A549 (cell line): ENCODE measurements around the gene SCNN1B. TPM values are rescaled to one million over a fixed set of nuclear protein-coding genes. Genes with fewer than 3 reads are reported as not detected.

Source experiments
- ATAC-seq, 2 experiments: fragments of 200-7000 bp in 1 of 2; fragments of >200 bp in 1 of 2; cut with Nextera tagmentation in 1 of 2; cut with Tn5 transposase in 1 of 2; 3 replicates each; pipeline versions ENCODE4 v1.8.0 to v1.9.1; 2018 to 2020; ENCODE audit warnings: mild to moderate bottlenecking in 1 of 2, moderate library complexity in 1 of 2
- CTCF ChIA-PET: fragments of 300-600 bp; sonication (Branson Sonifier 250); formaldehyde crosslinking; extraction: SDS; loops from one replicate; lab custom pipeline; 2021; ENCODE audit warnings: antibody characterized with exemption, inconsistent platforms; lab: Yijun Ruan, JAX
- POLR2A ChIA-PET: fragments of 350-600 bp; formaldehyde crosslinking; extraction: SDS; loops from one replicate; lab custom pipeline; 2021; ENCODE audit warnings: antibody characterized with exemption, inconsistent platforms; lab: Yijun Ruan, JAX
- DNase-seq, 2 experiments: peaks; one replicate each; pipeline versions ENCODE4 v3.0.0 to v3.0.0-alpha.2; 2011 to 2016; ENCODE audit warnings: low read depth in 1 of 2, low spot score in 1 of 2
- FAIRE-seq: peaks from 2 replicates; lab custom pipeline; 2011; peaks lifted over from hg19 to GRCh38; lab: Jason Lieb, UNC
- H3K27ac ChIP-seq, 2 experiments: fragments of >200 bp; sonication (Bioruptor Twin); formaldehyde crosslinking; 3 replicates each; pipeline ENCODE4 v1.5.1; 2016 to 2017
- H3K4me1 ChIP-seq: fragments of >200 bp; sonication (Bioruptor Twin); formaldehyde crosslinking; 3 replicates; pipeline ENCODE4 v1.6.1; 2016
- H3K4me2 ChIP-seq: fragments of >200 bp; sonication (Bioruptor Twin); formaldehyde crosslinking; 3 replicates; pipeline ENCODE4 v1.6.1; 2016
- H3K4me3 ChIP-seq: fragments of >200 bp; sonication (Bioruptor Twin); formaldehyde crosslinking; 3 replicates; pipeline ENCODE4 v1.5.1; 2016
- H3K9me3 ChIP-seq: fragments of >200 bp; sonication (Bioruptor Twin); formaldehyde crosslinking; 3 replicates; pipeline ENCODE4 v1.6.1; 2016
- BCL3 ChIP-seq: fragments of >200 bp; sonication (Bioruptor Twin); formaldehyde crosslinking; IDR thresholded peaks from 3 replicates; pipeline ENCODE4 v1.6.1; 2016
- BHLHE40 ChIP-seq: IDR thresholded peaks from 2 replicates; pipeline ENCODE4 v1.6.1; 2012; ENCODE audit warnings: low read depth, low read length, inconsistent platforms
- CHD2 ChIP-seq: fragments of 150-350 bp; IDR thresholded peaks from 2 replicates; pipeline ENCODE4 v1.6.1; 2014; ENCODE audit warnings: low read length; ENCODE audit not compliant: partially characterized antibody
- CHD4 ChIP-seq: fragments of 200-600 bp; sonication (generic); IDR thresholded peaks from 2 replicates; pipeline ENCODE4 v1.6.1; 2016; ENCODE audit warnings: antibody characterized with exemption, mild to moderate bottlenecking, borderline replicate concordance
- EHF ChIP-seq: fragments of 250-450 bp; sonication (Bioruptor Pico); IDR thresholded peaks from 2 replicates; pipeline ENCODE4 v1.5.0; 2020; ENCODE audit warnings: mild to moderate bottlenecking
- FOXS1 ChIP-seq: fragments of 250-450 bp; sonication (Bioruptor Pico); IDR thresholded peaks from 2 replicates; pipeline ENCODE4 v1.5.0; 2020; ENCODE audit warnings: mild to moderate bottlenecking, moderate library complexity
- HMGXB4 ChIP-seq: fragments of 250-450 bp; sonication (Bioruptor Pico); IDR thresholded peaks from 2 replicates; pipeline ENCODE4 v1.5.0; 2021; ENCODE audit warnings: mild to moderate bottlenecking, moderate library complexity, borderline replicate concordance
- HOXB13 ChIP-seq: fragments of 250-450 bp; sonication (Bioruptor Pico); IDR thresholded peaks from 2 replicates; pipeline ENCODE4 v1.5.0; 2020; ENCODE audit warnings: low read depth, mild to moderate bottlenecking, moderate library complexity
- HOXB5 ChIP-seq: fragments of 250-450 bp; sonication (Bioruptor Pico); IDR thresholded peaks from 2 replicates; pipeline ENCODE4 v1.5.0; 2020; ENCODE audit warnings: mild to moderate bottlenecking, moderate library complexity
- KDM1A ChIP-seq: fragments of 200-600 bp; sonication (generic); IDR thresholded peaks from 2 replicates; pipeline ENCODE4 v1.6.1; 2016; ENCODE audit warnings: low read depth, mild to moderate bottlenecking
- MAFK ChIP-seq: fragments of 450-650 bp; IDR thresholded peaks from 2 replicates; pipeline ENCODE4 v1.6.1; 2014; ENCODE audit not compliant: partially characterized antibody
- MAZ ChIP-seq: fragments of 150-350 bp; IDR thresholded peaks from 2 replicates; pipeline ENCODE4 v1.6.1; 2014; ENCODE audit warnings: antibody characterized with exemption, low read depth, low read length, borderline replicate concordance
- NFE2L2 ChIP-seq: fragments of 150-350 bp; conservative IDR thresholded peaks from 2 replicates; pipeline ENCODE4 v1.6.1; 2014; ENCODE audit warnings: low read length
- PHF8 ChIP-seq: fragments of 200-600 bp; sonication (generic); IDR thresholded peaks from 2 replicates; pipeline ENCODE4 v1.6.1; 2016; ENCODE audit warnings: low read depth, mild to moderate bottlenecking, antibody characterized with exemption, moderate library complexity, borderline replicate concordance
- POLR2A ChIP-seq: IDR thresholded peaks from 2 replicates; pipeline ENCODE4 v1.6.1; 2012; ENCODE audit warnings: mild to moderate bottlenecking, low read length
- RAD21 ChIP-seq, 2 experiments: fragments of >200 bp in 1 of 2; sonication (Bioruptor Twin) in 1 of 2; formaldehyde crosslinking in 1 of 2; IDR thresholded peaks in 1 of 2; conservative IDR thresholded peaks in 1 of 2; 2 replicates in 1 of 2; 3 replicates in 1 of 2; pipeline ENCODE4 v1.6.1; 2012 to 2018; ENCODE audit warnings: inconsistent platforms in 1 of 2
- RCOR1 ChIP-seq: fragments of 150-350 bp; IDR thresholded peaks from 2 replicates; pipeline ENCODE4 v1.6.1; 2014; ENCODE audit warnings: antibody characterized with exemption, low read length, low read depth
- RNF2 ChIP-seq: fragments of 200-600 bp; sonication (generic); IDR thresholded peaks from 2 replicates; pipeline ENCODE4 v1.6.1; 2016; ENCODE audit warnings: low read depth, mild to moderate bottlenecking, antibody characterized with exemption, moderate library complexity, borderline replicate concordance
- ZC3H11A ChIP-seq: fragments of 450-650 bp; IDR thresholded peaks from 2 replicates; pipeline ENCODE4 v1.6.1; 2014; ENCODE audit warnings: antibody characterized with exemption, mild to moderate bottlenecking
- ZFP36 ChIP-seq: fragments of 450-650 bp; IDR thresholded peaks from 2 replicates; pipeline ENCODE4 v1.6.1; 2014; ENCODE audit warnings: borderline replicate concordance; ENCODE audit not compliant: partially characterized antibody
- ZNF302 ChIP-seq: fragments of 250-450 bp; sonication (Bioruptor Pico); IDR thresholded peaks from 2 replicates; pipeline ENCODE4 v1.9.0; 2021; ENCODE audit warnings: inconsistent platforms, mild to moderate bottlenecking, moderate library complexity
- ZSCAN20 ChIP-seq: fragments of 250-450 bp; sonication (Bioruptor Pico); IDR thresholded peaks from 2 replicates; pipeline ENCODE4 v1.8.0; 2022; ENCODE audit warnings: mild to moderate bottlenecking, moderate library complexity
- whole genome bisulfite sequencing: methylation state at CpG from one replicate; pipeline ENCODE4 v1.1.6; 2017; ENCODE audit errors: missing lambda C conversion rate; 5-methylcytosine and 5-hydroxymethylcytosine counted together
- polyA plus RNA-seq, 4 experiments: library from polyadenylated mRNA; depleted of rRNA in 3 of 4; stranded (reverse); fragments of >200 nt; fragmentation: RNase III in 1 of 4; extraction: RNeasy Plus Mini Kit Qiagen cat#74134 plus additional on column Dnase treatment in 1 of 4; gene quantifications; 2 replicates in 3 of 4; 3 replicates in 1 of 4; pipeline ENCODE4 v1.2.3, GENCODE V29; 2011 to 2017

Gene SCNN1B
- polyA plus RNA-seq, 2 of the 4 experiments (the other 2 are of a cell fraction) = 0.25 TPM; not detected in 1

GRCh38 chr16:23382279-23382678, 80.2 kb downstream of the SCNN1B start:
- 79% methylated on average over 6 of the region's 6 CpGs for WGBS
- ATAC-seq (no peak), FAIRE-seq (no peak), DNase-seq (no peak)
- CTCF ChIA-PET = interaction anchor here (0.6 to 2.1 kb wide), 3 partner anchors 17 to 200 kb away, joined by 3 to 7 read pairs (median 5); partner anchors contain the start of gene SCNN1G
- Histone ChIP-seq H3K4me3 (no peak overlapping the region), H3K4me2 (no peak overlapping the region), H3K9me3 (no peaks in the 10 kb centered on the region), H3K27ac (no peak overlapping the region), H3K4me1 (no peaks in the 10 kb centered on the region)
- POLR2A ChIA-PET = interaction anchor here (0.7 kb wide), 1 partner anchor 1310 kb away, joined by 3 read pairs; no protein-coding TSS in a partner anchor
- TF ChIP-seq POLR2A (no peak), CHD4 (no peak), BCL3 (no peak), ZNF302 (CRISPR knock-in tag) (no peak), MAFK (no peak), HMGXB4 (CRISPR knock-in tag) (no peak), ZSCAN20 (CRISPR knock-in tag) (no peak), EHF (no peak), NFE2L2 (no peak), FOXS1 (CRISPR knock-in tag) (no peak), RAD21 (conservative IDR thresholded peaks at IDR 0.05 in 1 of 2, IDR thresholded peaks at IDR 0.05 in 1 of 2) (no peak), BHLHE40 (no peak), ZC3H11A (no peak), HOXB5 (CRISPR knock-in tag) (no peak), CHD2 (no peak), RNF2 (no peak)

- Histone ChIP-seq H3K4me1 (no peaks in the 10 kb centered on the region), H3K9me3 (no peaks in the 10 kb centered on the region), H3K4me3 (no peak overlapping the region), H3K4me2 (no peak overlapping the region), H3K27ac (no peak overlapping the region)
- POLR2A ChIA-PET = no interaction called here
- no peak for ATAC-seq
- CTCF ChIA-PET = interaction anchor here (2.1 kb wide), 1 partner anchor 16 kb away, joined by 7 read pairs; no protein-coding TSS in a partner anchor
- DNase-seq = no peak
- TF ChIP-seq PHF8 = no peak
- WGBS = 75% methylated on average over 3 of the region's 3 CpGs
- FAIRE-seq = no peak
Measured at GRCh38 chr16:23383881-23384280, 81.8 kb downstream of the SCNN1B start.

- CTCF ChIA-PET = no interaction called here
- TF ChIP-seq RCOR1 (no peak), HOXB13 (CRISPR knock-in tag) (no peak), NFE2L2 (no peak), MAZ (no peak), ZFP36 (no peak), HMGXB4 (CRISPR knock-in tag) (no peak), POLR2A (no peak), KDM1A (no peak)
- FAIRE-seq (no peak), DNase-seq (no peak), ATAC-seq (no peak)
- 87% methylated on average over 10 of the region's 10 CpGs for WGBS
- no peak overlapping the region for H3K4me2 ChIP-seq
- H3K27ac ChIP-seq = no peak overlapping the region
- H3K4me3 ChIP-seq = no peak overlapping the region
- H3K4me1 ChIP-seq = no peaks in the 10 kb centered on the region
- H3K9me3 ChIP-seq = no peaks in the 10 kb centered on the region
- POLR2A ChIA-PET = no interaction called here
Measured at GRCh38 chr16:23384878-23385277, 82.8 kb downstream of the SCNN1B start.
